Measurements from ENCODE around the gene SYT11.

The SYT11 gene

GRCh38 chr1:155900161-155900560 is 40.8 kb downstream of the SYT11 start:
- no peaks in the 10 kb centered on the region for H3K4me1 ChIP-seq
- H3K4me3 ChIP-seq = no peak overlapping the region
- H3K4me2 ChIP-seq = no peak overlapping the region
- H4K20me1 ChIP-seq = peaks cover 0 to 67% (median 16%) of the 10 kb centered on the region in 11 experiments; a peak in 11 of 22 replicates
- no peak for TF ChIP-seq Cebpa-rat (IDR thresholded peaks at IDR 0.05)
- H3K36me3 ChIP-seq = peaks cover 88 to 99% (median 97%) of the 10 kb centered on the region in 11 experiments
- H3K9me3 ChIP-seq (replicated peaks in 1 of 11) = no peaks in the 10 kb centered on the region
- H3K9ac ChIP-seq = no peak overlapping the region
- H3K27ac ChIP-seq = no peak overlapping the region
- H3K27me3 ChIP-seq = no peaks in the 10 kb centered on the region

- peaks cover 0 to 67% (median 7%) of the 10 kb centered on the region in 11 experiments; a peak in 11 of 22 replicates for H4K20me1 ChIP-seq
- H3K9ac ChIP-seq = no peak overlapping the region
- no peaks in the 10 kb centered on the region for H3K9me3 ChIP-seq (replicated peaks in 1 of 11)
- H3K4me1 ChIP-seq = peaks cover 0 to 10% (median 1%) of the 10 kb centered on the region in 10 experiments; a peak in 10 of 20 replicates
- no peak for TF ChIP-seq Cebpa-rat (IDR thresholded peaks at IDR 0.05)
- H3K27ac ChIP-seq = no peak overlapping the region
- peaks cover 92 to 100% (median 99%) of the 10 kb centered on the region in 11 experiments for H3K36me3 ChIP-seq
- no peak overlapping the region for H3K4me3 ChIP-seq
- H3K4me2 ChIP-seq = no peak overlapping the region
- H3K27me3 ChIP-seq = no peaks in the 10 kb centered on the region
These were observed 44.9 kb downstream of the SYT11 start for GRCh38 chr1:155904261-155904660.

DNA sequence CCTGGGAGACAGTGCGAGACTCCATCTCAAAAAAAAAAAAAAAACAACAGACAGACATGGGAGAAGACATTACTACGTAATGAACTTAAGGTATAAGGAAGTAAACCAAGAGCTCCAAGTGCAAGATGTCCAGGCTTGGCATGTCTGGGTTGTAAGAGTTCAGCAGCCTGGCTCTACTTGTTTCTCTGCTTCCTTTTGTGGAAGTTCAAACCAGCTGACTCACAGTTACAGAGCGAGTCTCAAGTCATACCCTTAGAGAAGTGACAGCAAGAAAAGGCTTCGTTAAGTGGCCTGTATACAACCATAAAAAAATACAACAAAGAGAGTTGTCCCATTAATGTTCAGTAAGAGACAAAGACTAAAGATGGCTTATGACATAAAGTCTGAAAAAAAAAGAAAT is 50.5 kb downstream of the SYT11 start:
- TF ChIP-seq Cebpa-rat (IDR thresholded peaks at IDR 0.05) = no peak
- Histone ChIP-seq H3K27ac (peak overlapping the region in 10 of 11 experiments; percentile 69 to 87 (median 77); a peak in 18 of 22 replicates), H3K9ac (peak overlapping the region in 6 of 11 experiments; percentile 75 to 90 (median 83); a peak in 12 of 22 replicates), H3K4me2 (peak overlapping the region; percentile 90 to 99 (median 95)), H3K4me1 (peaks cover 13 to 31% (median 20%) of the 10 kb centered on the region in 10 experiments), H3K4me3 (peak overlapping the region; percentile 69 to 89 (median 76); a peak in 17 of 20 replicates), H4K20me1 (peaks cover 0 to 38% (median 24%) of the 10 kb centered on the region in 11 experiments; a peak in 9 of 22 replicates), H3K27me3 (no peaks in the 10 kb centered on the region), H3K9me3 (replicated peaks in 1 of 11) (no peaks in the 10 kb centered on the region), H3K36me3 (peaks cover 74 to 87% (median 79%) of the 10 kb centered on the region in 11 experiments)

GRCh38 chr1:155910621-155911121 is 51.3 kb downstream of the SYT11 start:
- Histone ChIP-seq H3K9ac (peak overlapping the region; percentile 75 to 90 (median 83)), H4K20me1 (peaks cover 0 to 35% (median 27%) of the 10 kb centered on the region in 11 experiments; a peak in 12 of 22 replicates), H3K27me3 (no peaks in the 10 kb centered on the region), H3K4me1 (peaks cover 13 to 31% (median 20%) of the 10 kb centered on the region in 10 experiments), H3K36me3 (peaks cover 76 to 87% (median 79%) of the 10 kb centered on the region in 11 experiments), H3K27ac (peak overlapping the region; percentile 66 to 87 (median 72)), H3K9me3 (replicated peaks in 1 of 11) (no peaks in the 10 kb centered on the region), H3K4me3 (peak overlapping the region; percentile 69 to 89 (median 76)), H3K4me2 (peak overlapping the region; percentile 90 to 99 (median 95))
- no peak for TF ChIP-seq Cebpa-rat (IDR thresholded peaks at IDR 0.05)

- H3K4me3 ChIP-seq = peak within 1 kb of the TSS; percentile 69 to 89 (median 76)
- peak within 1 kb of the TSS; percentile 66 to 87 (median 72) for H3K27ac ChIP-seq
- H3K4me2 ChIP-seq = peak within 1 kb of the TSS; percentile 90 to 99 (median 95)
- H4K20me1 ChIP-seq = peaks cover under 1 to 42% (median 29%) of the 10 kb centered on the region in 11 experiments; a peak in 13 of 22 replicates
- H3K9ac ChIP-seq = peak within 1 kb of the TSS; percentile 75 to 90 (median 83)
- H3K9me3 ChIP-seq (replicated peaks in 1 of 11) = no peaks in the 10 kb centered on the region
- peaks cover 13 to 31% (median 20%) of the 10 kb centered on the region in 10 experiments for H3K4me1 ChIP-seq
- H3K36me3 ChIP-seq = peaks cover 76 to 87% (median 79%) of the 10 kb centered on the region in 11 experiments
- TF ChIP-seq Cebpa-rat (IDR thresholded peaks at IDR 0.05) = no peak
- no peaks in the 10 kb centered on the region for H3K27me3 ChIP-seq
These were observed 52.0 kb downstream of the SYT11 start, which contains the start of gene RIT1 for GRCh38 chr1:155911156-155912055. Gene RIT1, minus strand, starts transcription at chr1:155911349. Its CDS starts 588 bp downstream, at chr1:155910761.

DNA sequence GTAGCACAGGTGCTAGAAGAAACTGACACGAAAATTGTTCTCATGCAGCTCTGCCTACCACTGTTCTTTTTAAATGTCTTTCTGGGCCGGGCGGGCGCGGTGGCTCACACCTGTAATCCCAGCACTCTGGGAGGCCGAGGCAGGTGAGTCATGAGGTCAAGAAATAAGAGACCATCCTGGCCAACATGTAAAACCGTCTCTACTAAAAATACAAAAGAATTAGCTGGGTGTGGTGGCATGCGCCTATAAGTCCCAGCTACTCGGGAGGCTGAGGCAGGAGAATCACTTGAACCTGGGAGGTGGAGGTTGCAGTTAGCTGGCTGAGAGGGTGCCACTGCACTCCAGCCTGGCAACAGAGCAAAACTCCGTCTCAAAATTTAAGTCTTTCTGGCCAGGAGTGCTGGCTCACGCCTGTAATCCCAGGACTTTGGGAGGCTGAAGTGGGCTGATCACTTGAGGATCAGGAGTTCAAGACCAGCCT is 52.7 kb downstream of the SYT11 start:
- no peaks in the 10 kb centered on the region for H3K9me3 ChIP-seq (replicated peaks in 1 of 11)
- H3K4me3 ChIP-seq = 0 out of 20 replicates have a peak overlapping the region, but pooled peaks of 1 of the 10 experiments have one; percentile 76
- peaks cover 13 to 31% (median 20%) of the 10 kb centered on the region in 10 experiments for H3K4me1 ChIP-seq
- no peaks in the 10 kb centered on the region for H3K27me3 ChIP-seq
- H3K4me2 ChIP-seq = peak overlapping the region in 8 of 11 experiments; percentile 73 to 99 (median 91); a peak in 10 of 22 replicates
- peak overlapping the region in 6 of 11 experiments; percentile 1 to 87 (median 84); a peak in 9 of 22 replicates for H3K27ac ChIP-seq
- H3K9ac ChIP-seq = peak overlapping the region in 5 of 11 experiments; percentile 76 to 90 (median 83); a peak in 5 of 22 replicates
- H4K20me1 ChIP-seq = peaks cover 8 to 45% (median 30%) of the 10 kb centered on the region in 11 experiments; a peak in 15 of 22 replicates
- TF ChIP-seq Cebpa-rat (IDR thresholded peaks at IDR 0.05) = no peak
- peaks cover 76 to 87% (median 79%) of the 10 kb centered on the region in 11 experiments for H3K36me3 ChIP-seq

DNA sequence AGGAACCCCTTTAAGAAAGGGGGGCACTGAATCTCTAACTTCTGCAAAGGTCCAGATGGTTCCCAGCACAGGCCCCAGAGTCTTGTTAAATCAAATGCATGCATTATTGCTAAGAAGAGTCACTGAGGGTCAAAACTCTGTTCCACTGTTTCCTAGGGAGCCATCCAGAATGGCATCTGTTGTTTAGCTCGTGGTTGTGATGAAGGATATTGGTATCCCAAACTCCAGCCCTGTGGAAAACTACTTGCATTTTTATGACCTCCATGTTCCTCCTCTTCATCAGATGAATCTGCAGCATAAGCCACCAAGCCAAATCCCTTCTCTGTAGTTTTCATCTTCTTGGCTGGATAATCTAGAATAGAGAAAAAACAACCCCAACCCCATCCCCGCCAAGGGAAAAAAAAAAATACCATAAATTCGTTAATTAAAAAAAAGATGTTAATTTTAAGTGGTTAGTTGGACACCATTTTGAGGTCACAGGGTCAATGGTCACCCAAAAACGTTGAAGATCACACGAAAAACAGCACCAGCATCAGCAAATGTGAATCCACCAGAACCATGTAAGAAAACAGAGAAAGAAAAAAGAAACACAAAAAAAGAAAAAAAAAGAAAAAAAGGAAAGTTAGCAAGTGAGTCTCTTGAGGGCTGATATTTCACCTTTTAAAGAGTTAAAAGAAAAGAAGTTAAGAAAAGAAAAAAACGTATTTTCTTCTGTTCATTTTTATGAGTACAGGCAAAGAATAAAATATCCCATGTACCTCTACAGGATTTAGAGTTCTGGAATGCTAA is 54.8 kb downstream of the SYT11 start:
- Histone ChIP-seq H3K4me3 (no peak overlapping the region), H4K20me1 (peaks cover 0 to 61% (median 44%) of the 10 kb centered on the region in 11 experiments; a peak in 20 of 22 replicates), H3K36me3 (peaks cover 74 to 86% (median 79%) of the 10 kb centered on the region in 11 experiments), H3K9ac (no peak overlapping the region), H3K4me2 (no peak overlapping the region), H3K9me3 (replicated peaks in 1 of 11) (no peaks in the 10 kb centered on the region), H3K27me3 (no peaks in the 10 kb centered on the region), H3K27ac (no peak overlapping the region), H3K4me1 (peaks cover 12 to 23% (median 20%) of the 10 kb centered on the region in 10 experiments)
- no peak for TF ChIP-seq Cebpa-rat (IDR thresholded peaks at IDR 0.05)

- Histone ChIP-seq H3K27ac (no peak overlapping the region), H3K36me3 (peaks cover 97 to 100% (median 99%) of the 10 kb centered on the region in 11 experiments), H3K27me3 (no peaks in the 10 kb centered on the region), H3K4me3 (no peak overlapping the region), H3K9ac (no peak overlapping the region), H4K20me1 (peaks cover 19 to 89% (median 77%) of the 10 kb centered on the region in 11 experiments; a peak in 20 of 22 replicates), H3K9me3 (replicated peaks in 1 of 11) (no peaks in the 10 kb centered on the region), H3K4me2 (no peak overlapping the region), H3K4me1 (no peaks in the 10 kb centered on the region)
- TF ChIP-seq Cebpa-rat (IDR thresholded peaks at IDR 0.05) = no peak
These were observed 59.3 kb downstream of the SYT11 start for GRCh38 chr1:155918660-155919059.
